ENCODE results near the gene TCL1B.
"Not testable (repeated sequence)": the region's sequence is repeated elsewhere in the genome, so short reads cannot be mapped to it uniquely, and the experiment has no call there.

The TCL1B gene

DNA sequence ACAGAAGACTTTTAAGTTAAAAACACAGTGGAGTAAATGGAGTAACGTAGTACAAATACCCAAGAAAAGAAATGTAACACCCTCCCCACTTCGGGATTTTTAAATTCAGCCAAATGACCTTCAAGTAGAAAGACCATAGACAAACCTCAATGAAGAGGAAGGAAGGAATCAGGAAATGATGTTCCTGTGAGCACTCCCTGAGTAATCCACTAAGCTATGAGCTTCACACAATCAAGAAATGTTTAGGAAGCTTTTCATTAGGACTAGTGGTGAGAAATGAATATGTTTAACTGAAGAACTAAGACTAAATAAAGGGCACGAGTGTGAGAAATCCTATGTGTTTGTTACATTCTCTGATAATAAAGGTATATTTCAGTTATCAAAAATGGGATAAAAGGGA, 17.6 kb downstream of the TCL1B start:
- no peak for DNase-seq

DNA sequence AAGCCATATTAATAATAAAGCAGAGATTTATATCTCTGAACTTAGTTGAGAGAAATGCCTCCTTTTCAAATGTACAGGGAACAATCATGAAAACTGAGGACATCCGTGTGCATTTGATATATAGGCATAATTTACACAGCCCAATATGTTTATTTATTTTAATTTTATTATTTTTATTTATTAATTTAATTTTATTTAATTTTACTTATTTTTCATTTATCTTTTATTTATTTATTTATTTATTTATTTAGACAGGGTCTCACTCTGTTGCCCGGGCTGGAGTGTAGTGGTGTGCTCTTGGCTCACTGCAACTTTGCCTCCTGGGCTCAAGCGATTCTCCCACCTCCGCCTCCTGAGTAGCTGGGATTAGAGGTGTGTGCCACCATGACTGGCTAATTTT, 19.3 kb downstream of the TCL1B start:
- no peak for DNase-seq

DNA sequence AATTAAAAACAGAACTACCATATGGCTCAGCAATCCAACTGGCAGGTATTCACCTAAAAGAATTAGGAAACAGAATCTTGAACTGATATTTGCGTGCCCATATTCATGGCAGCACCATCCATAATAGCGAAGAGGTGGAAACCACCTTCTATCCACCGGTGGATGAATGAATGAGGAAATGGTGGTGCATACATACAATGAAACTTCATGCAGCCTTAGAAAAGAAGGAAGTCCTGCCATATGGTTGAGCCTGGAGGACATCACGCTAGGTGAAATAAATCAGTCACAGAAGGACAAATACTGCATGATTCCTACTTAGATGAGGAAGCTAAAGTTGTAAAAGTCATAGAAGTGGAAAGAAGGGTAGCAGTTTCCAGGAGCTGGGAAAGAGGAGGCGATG, 21.1 kb downstream of the TCL1B start:
- DNase-seq: no peak

DNA sequence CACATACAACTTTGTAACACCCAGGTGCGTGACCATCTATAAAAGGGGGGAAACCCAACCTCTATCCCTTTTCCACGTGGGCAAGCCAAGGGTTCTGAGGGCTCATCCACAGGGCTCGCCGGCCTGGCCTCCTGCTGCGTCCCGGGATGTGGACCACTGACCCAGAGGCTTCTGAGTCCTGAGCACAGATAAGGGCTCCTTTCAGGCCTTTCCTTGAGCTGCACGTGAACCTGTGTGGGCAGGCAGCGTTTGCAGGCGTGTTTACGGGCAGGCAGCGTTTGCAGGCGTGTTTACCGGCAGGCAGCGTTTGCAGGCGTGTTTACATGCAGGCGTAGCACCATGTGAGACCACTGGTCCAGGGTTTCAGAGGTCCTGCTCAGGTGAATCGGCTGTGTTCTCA, 23.9 kb downstream of the TCL1B start:
- no peak for DNase-seq

DNA sequence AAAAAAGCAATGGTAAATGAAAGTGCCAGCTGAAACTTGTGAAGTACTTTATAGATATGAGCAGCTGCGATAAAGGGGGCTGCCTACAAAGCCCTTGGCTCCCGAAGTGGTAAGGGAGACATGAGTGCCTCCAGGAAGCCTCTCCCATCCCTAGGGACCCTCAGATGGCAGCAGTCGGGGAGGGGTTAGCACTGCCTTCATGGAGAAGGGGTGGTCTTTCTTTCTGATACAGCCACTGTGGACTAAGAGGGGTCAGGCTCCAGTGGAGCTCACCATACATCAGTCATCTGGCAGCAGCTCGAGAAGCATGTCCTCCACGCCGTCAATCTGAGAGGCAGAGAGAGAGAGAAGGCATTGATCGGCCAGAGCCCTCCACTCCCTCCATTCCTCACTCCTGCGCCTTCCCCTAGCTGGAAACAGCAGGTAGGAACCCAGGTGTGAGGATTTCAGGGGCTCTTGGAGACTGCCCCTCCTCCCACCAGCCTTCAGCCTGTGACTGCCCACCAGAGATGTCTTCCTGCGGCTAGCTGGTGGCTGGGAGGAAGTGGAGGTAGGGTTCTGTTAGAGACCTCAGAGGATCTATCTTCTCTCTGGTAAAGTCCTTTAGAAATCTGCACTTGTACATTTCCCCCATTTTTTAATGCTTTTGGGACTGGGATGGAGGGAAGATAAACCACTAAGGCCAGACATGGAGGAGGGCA, 25.4 kb downstream of the TCL1B start:
- DNase-seq: no peak

DNA sequence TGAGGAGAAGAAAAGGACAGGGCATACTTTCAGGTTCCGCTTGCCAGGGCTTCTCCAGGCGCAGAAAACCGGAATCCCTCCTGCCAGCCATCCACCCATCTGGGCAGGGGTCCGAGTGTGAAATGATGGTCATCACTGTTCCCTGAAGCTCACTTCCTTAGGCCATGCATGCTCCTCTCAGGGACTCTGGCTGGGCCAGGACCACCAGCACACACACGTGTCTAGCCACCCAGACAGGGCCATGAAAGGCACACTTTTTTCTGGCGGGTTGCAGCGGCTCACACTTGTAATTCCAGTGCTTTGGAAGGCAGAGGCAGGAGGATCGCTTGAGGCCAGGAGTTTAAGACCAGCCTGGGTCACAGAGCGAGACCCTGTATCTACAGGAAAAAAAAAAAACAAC, 26.2 kb downstream of the TCL1B start:
- DNase-seq: no peak

DNA sequence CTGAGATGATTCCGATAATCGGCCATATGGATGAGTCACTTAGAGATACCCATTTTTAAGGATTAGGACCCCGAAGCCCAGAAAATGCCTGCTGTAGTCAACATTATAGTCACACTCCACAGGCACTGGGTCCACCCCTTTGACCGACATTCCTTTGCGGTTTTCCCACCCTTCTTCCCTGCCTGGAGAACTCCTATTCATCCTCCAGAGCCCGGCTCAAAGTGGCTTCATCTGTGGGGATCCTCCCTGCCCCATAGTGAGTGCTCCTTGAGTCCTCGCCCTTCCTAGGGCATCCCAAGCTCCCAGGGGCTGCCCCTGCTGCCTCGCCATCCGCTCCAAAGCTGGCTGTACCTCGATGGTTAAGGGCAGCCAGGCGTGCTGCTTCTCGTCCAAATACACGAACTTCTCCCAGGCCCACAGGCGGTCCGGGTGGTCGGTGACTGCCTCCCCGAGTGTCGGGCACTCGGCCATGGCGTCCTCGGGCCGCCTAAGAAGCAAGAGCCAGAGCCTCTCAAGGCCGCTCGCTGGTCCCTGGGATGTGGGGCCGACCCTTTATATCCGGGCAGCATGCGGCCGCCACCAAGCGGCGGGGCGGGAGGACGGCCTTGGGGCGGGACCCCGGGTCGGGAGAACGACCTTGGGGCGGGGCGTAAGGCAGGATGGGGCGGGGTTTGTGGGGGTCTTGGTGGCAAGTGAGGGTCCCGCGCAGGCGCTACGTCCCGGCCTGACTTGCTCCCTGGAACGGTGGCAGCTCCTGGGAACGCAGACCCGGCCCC, 27.6 kb downstream of the TCL1B start, which contains the start of gene TCL1A:
Gene TCL1A (minus strand): TSS at position 530 of the 776 bp plus-strand sequence. CDS start 59 bp downstream, at position 471.
- no peak for DNase-seq

DNA sequence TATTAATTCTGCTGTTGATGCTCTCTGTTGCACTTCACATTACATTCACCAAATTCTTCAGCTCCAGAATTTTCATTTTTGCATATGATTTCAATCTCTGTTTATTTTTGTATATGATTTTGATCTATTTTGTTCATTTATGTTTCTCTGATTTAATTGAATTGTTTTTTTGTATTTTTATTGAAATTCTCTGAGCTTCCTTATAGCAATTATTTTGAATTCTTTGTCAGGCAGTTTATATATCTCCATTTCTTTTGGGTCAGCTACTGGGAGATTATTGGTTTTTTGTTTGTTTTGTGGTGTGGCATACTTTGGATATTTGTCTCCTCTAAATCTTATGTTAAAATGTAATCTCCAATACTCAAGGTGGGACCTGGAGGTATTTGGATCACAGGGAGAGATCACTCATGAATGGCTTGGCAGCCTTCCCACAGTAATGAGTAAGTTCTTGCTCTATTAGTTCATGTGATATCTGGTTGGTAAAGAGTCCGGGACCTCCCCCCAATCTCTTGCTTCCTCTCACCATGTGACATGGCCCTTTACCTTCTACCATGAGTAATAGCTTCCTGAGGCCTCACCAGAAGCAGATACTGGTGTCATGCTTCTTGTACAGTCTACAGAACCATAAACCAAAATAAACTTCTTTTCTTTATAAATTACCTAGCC, 36.4 kb downstream of the TCL1B start:
- no peak for DNase-seq

DNA sequence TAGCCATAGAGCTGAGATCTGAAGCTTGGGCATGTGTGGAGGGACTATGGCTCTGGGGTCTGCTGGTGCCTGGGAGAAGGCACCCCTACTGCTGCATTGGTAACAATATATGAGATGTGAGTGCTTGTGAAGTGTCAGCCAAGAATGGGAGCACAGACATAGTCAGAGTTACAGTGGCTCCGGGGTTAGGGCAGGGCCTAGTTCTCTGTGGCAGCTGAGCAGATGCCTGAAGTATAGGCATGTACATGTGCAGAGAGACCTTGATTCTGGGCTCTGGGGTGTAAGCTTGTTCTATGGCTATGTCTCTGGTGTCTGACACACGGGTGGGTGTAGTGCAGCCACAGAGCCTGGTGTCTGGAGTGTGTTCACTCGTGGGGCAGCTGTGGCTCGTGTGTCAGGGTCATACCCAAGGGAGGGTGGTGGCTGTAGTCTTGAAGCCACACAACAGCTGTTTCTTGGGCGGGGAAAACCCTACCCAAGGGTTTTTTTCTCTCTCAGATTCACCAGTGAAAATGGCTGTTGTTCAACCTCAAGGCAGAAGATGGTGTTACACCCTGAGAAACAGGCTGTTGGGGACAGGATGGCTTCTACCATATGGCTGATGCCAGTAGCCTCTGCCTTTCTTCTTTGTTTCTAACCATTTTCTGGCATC, 39.6 kb downstream of the TCL1B start:
- no peak for DNase-seq

DNA sequence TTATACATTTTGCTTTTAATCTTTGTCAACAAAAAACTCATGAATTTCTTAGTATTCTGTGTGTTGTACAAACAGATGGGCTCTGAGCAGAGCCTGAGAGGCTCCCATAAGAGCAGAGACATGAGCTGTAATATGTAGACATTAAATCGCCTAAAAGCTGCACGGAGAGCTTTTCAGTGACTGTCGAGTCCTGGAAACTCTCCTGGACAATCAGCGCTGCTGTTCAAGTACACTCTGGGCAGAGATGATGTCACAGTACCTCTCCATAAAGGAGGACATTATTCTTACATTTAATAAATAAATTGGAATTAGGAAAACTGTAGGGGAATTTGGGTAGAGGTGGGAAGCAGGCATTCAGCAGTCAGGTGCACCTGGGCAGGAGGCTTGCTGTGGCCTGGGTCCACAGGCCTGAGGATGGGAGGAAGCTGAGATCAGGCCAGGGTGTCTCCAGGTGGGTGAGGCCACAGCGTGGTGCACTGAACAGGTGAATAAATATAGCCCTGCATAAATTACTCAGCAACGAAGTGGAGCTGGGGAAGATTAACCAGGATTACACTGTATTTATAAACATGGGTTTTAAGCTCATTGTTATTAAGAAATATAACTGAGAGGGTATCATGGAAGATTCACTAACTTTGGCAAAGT, 41.0 kb downstream of the TCL1B start:
- DNase-seq: no peak

DNA sequence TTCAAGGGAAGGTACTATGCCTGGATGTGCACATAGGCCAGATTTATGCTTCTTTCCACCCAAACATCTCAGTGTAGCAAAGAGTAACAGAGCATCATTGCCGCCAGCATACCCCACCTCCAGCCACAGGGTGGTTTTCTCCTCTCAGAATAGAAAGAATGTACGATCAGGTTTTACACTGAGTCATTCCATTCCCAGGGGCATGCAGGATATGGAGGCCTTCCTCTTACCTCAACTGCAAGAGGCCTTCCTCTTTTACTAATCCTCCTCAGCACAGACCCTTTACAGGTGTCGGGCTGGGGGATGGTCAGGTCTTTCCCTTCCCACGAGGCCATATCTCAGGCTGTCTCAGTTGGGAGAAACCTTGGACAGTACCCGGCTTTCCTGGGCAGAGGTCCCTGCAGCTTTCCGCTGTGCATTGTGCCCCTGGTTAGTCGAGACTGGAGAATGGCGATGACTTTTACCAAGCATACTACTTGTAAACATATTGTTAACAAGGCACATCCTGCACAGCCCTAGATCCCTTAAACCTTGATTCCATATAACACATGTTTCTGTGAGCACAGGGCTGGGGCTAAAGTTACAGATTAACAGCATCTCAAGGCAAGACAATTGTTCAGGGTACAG, 43.3 kb downstream of the TCL1B start:
- not testable (repeated sequence) for DNase-seq

DNA sequence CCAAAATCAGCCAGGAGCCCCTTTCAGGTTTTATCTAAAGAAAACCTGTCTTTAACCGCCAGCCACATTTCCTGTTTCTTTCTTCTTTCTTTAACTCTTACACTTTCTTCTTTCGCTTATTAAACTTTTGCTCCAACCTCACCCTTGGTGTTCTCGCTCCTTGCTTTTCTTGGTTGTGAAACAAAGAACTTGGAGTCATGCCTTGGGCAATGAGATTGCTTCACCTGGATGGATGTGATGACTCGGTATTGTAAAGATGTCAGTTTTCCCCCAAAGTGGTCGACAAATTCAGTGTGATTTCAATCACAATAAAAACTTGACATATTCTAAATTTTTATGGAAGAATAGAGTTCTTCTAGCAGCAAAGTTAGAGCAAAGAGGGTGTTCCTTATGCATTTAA, 43.9 kb downstream of the TCL1B start:
- DNase-seq: no peak

DNA sequence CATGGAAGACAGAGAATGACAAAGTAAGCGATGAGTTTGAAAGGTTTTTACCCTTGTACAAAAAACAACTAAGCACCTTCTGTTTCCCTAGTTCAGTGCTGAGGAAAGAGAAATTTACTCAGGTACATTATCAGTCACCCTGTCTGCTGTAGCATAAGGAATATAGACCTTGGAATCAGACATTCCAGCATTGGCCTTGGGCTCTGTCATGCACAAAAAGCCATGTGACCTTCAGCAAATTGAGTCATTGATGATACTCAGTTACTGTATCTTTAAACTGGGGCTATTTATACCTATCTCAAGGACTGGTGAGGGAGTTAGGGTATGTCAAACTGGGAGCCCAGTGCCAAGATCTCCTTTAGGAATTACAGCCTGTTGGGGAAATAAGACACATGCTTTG, 47.0 kb downstream of the TCL1B start:
- DNase-seq: no peak

DNA sequence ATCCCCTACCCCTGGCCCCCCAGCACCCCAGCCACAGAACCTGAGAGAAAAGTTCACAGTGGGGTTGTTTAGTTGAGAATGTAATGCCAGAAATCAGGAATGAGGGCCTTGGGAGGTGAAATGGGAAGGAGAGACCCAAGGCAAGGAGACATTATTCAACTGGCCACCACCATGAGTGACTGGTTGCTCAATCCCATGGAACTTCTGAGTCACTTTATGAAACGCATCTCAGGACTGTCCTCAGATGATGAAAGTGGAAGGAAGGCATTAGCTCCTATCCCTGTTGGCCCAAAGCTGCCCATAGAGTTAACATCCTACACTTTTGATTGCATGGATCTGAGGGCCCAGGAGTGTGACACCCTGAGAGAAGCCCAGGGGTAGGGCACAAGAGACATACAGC, 53.1 kb downstream of the TCL1B start:
- no peak for DNase-seq

DNA sequence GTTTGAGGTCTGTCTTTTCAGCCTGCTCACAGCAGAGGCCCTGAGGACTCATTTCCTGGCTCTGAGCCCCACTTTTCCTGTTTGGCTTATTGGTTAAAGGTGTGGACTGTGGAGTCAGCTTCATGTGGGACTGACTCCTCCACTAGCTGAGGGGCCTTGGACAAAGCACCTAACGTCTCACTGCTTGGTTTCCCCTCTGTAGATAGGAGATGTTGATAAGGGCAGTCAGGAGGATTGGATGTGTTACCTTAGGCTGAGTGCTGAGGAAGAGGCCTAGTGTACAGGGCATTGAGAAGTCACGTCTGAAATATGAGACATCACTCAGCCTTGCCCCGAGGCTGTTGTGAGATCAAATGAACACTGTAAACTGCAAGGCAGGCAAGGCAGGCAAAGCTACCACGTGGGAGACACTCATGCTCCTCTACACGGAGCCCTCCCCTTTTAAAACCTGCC, 54.8 kb downstream of the TCL1B start:
- no peak for DNase-seq

DNA sequence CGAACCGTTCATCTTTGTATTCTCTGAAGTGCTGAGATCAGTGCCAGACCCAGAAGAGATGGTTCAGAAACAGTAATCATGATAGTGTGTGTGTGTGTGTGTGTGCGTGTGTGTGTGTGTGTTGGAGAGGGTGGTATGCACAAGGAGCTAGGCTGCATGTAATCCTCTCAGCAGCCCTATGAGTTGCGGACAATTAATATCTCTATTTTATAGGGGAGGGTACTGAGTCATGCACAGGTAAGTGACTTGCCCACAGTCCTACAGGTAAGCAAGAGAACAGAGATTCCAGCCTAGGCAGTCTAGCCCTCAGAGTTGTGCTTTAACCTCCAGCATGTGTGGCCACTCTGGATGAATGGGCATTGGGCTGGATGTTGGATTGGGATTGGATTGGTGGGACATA, 55.6 kb downstream of the TCL1B start:
- DNase-seq: no peak
